ENCODE measurements around the gene P2RY2. TPM values are rescaled to one million over a fixed set of nuclear protein-coding genes. Genes with fewer than 3 reads are reported as not detected.

P2RY2 gene
- total RNA-seq, 1 donor from 2014 or later = not detected

DNA sequence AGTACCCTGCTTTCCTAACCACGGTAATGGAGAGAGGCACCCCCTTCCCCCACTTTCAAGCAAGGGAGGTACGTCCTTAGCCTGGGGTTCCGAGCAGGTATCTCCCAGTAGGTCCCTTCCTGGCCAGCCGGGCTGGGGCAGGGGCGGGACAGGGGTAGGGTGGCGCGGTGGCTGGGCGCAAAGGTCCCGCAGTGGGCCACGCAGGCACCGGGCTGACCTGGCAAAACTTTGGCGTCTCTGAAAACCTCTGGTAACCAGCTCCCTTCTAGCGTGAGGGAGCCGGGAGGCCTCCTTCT, 323 bp upstream of the P2RY2 start:
- H3K9me3 Mint-ChIP-seq (ENCODE audit: unreplicated experiment) = no peaks in the 10 kb centered on the region
- no peak for TF ChIP-seq CTCF (IDR thresholded peaks at IDR 0.05)
- no peaks in the 10 kb centered on the region for H3K36me3 Mint-ChIP-seq (ENCODE audit: unreplicated experiment)
- peaks cover 14% of the 10 kb centered on the region for H3K27me3 Mint-ChIP-seq (ENCODE audit: unreplicated experiment)
- H3K4me3 Mint-ChIP-seq (ENCODE audit: unreplicated experiment) = peak overlapping the region; percentile 63
- no peak overlapping the region for H3K27ac Mint-ChIP-seq (ENCODE audit: unreplicated experiment)
- H3K4me1 Mint-ChIP-seq (ENCODE audit: unreplicated experiment) = peaks cover 7% of the 10 kb centered on the region
- DNase-seq (ENCODE audit: extremely low spot score, unreplicated experiment) = no peak

- Mint-ChIP-seq H3K4me3 (ENCODE audit: unreplicated experiment) (peak overlapping the region; percentile 63), H3K36me3 (ENCODE audit: unreplicated experiment) (no peaks in the 10 kb centered on the region), H3K27ac (ENCODE audit: unreplicated experiment) (no peak overlapping the region), H3K9me3 (ENCODE audit: unreplicated experiment) (no peaks in the 10 kb centered on the region), H3K4me1 (ENCODE audit: unreplicated experiment) (peaks cover 7% of the 10 kb centered on the region), H3K27me3 (ENCODE audit: unreplicated experiment) (peaks cover 18% of the 10 kb centered on the region)
- no peak for DNase-seq (ENCODE audit: extremely low spot score, unreplicated experiment)
- no peak for TF ChIP-seq CTCF (IDR thresholded peaks at IDR 0.05)
These were observed 742 bp downstream of the P2RY2 start for GRCh38 chr11:73218830-73219215.

GRCh38 chr11:73219396-73220285, 1.6 kb downstream of the P2RY2 start:
- peaks cover 18% of the 10 kb centered on the region for H3K27me3 Mint-ChIP-seq (ENCODE audit: unreplicated experiment)
- no peaks in the 10 kb centered on the region for H3K9me3 Mint-ChIP-seq (ENCODE audit: unreplicated experiment)
- peak overlapping the region; percentile 41 for H3K4me3 Mint-ChIP-seq (ENCODE audit: unreplicated experiment)
- no peaks in the 10 kb centered on the region for H3K36me3 Mint-ChIP-seq (ENCODE audit: unreplicated experiment)
- no peak for DNase-seq (ENCODE audit: extremely low spot score, unreplicated experiment)
- no peak for TF ChIP-seq CTCF (IDR thresholded peaks at IDR 0.05)
- H3K27ac Mint-ChIP-seq (ENCODE audit: unreplicated experiment) = no peak overlapping the region
- peaks cover 7% of the 10 kb centered on the region for H3K4me1 Mint-ChIP-seq (ENCODE audit: unreplicated experiment)

- H3K4me1 Mint-ChIP-seq (ENCODE audit: unreplicated experiment) = peaks cover 7% of the 10 kb centered on the region
- peaks cover 18% of the 10 kb centered on the region for H3K27me3 Mint-ChIP-seq (ENCODE audit: unreplicated experiment)
- no peak overlapping the region for H3K4me3 Mint-ChIP-seq (ENCODE audit: unreplicated experiment)
- no peak for TF ChIP-seq CTCF (IDR thresholded peaks at IDR 0.05)
- H3K27ac Mint-ChIP-seq (ENCODE audit: unreplicated experiment) = no peak overlapping the region
- no peak for DNase-seq (ENCODE audit: extremely low spot score, unreplicated experiment)
- no peaks in the 10 kb centered on the region for H3K9me3 Mint-ChIP-seq (ENCODE audit: unreplicated experiment)
- H3K36me3 Mint-ChIP-seq (ENCODE audit: unreplicated experiment) = no peaks in the 10 kb centered on the region
These were observed 3.4 kb downstream of the P2RY2 start for GRCh38 chr11:73221451-73221850.

- no peak overlapping the region for H3K27ac Mint-ChIP-seq (ENCODE audit: unreplicated experiment)
- peaks cover 7% of the 10 kb centered on the region for H3K4me1 Mint-ChIP-seq (ENCODE audit: unreplicated experiment)
- H3K4me3 Mint-ChIP-seq (ENCODE audit: unreplicated experiment) = no peak overlapping the region
- H3K27me3 Mint-ChIP-seq (ENCODE audit: unreplicated experiment) = peaks cover 18% of the 10 kb centered on the region
- H3K9me3 Mint-ChIP-seq (ENCODE audit: unreplicated experiment) = no peaks in the 10 kb centered on the region
- TF ChIP-seq CTCF (IDR thresholded peaks at IDR 0.05) = no peak
- no peaks in the 10 kb centered on the region for H3K36me3 Mint-ChIP-seq (ENCODE audit: unreplicated experiment)
- DNase-seq (ENCODE audit: extremely low spot score, unreplicated experiment) = no peak
These were observed 3.9 kb downstream of the P2RY2 start for GRCh38 chr11:73221996-73222395.

All from osteocyte (in vitro differentiated cells).